A673 (cell line): ENCODE measurements around the gene TGFA. TPM values are rescaled to one million over a fixed set of nuclear protein-coding genes. Genes with fewer than 3 reads are reported as not detected.

Source experiments
- BruUV-seq: library from RNA; stranded (reverse); fragments of 400-500 nt; replicated peaks from 2 replicates; lab custom pipeline; 2021; lab: Mats Ljungman, UMichigan
- CTCF ChIA-PET: fragments of 300-600 bp; sonication (Branson Sonifier 250); formaldehyde crosslinking; loops from one replicate; lab custom pipeline; 2022; ENCODE audit warnings: antibody characterized with exemption; lab: Charles Lee
- POLR2A ChIA-PET: fragments of 300-600 bp; sonication (Branson Sonifier 250); formaldehyde crosslinking; loops from one replicate; lab custom pipeline; 2022; ENCODE audit warnings: antibody characterized with exemption; ENCODE audit not compliant: low non-redundant PET; lab: Charles Lee
- DNase-seq: peaks from one replicate; pipeline ENCODE4 v3.0.0-alpha.2; 2015; ENCODE audit warnings: low spot score
- H3K27ac ChIP-seq: fragments of 200-600 bp; sonication (generic); 2 replicates; pipeline ENCODE4 v1.5.1; 2016; ENCODE audit warnings: mixed run types, low read depth, mild to moderate bottlenecking, mixed read lengths, antibody characterized with exemption, low read length; ENCODE audit not compliant: poor library complexity, severe bottlenecking
- H3K27me3 ChIP-seq: fragments of 200-600 bp; sonication (generic); replicated peaks from 2 replicates; pipeline ENCODE4 v1.6.1; 2017; ENCODE audit warnings: mixed run types, low read depth, mild to moderate bottlenecking, mixed read lengths, antibody characterized with exemption, low read length; ENCODE audit not compliant: insufficient read depth, poor library complexity
- H3K36me3 ChIP-seq: fragments of 200-600 bp; sonication (generic); 2 replicates; pipeline ENCODE4 v1.6.1; 2016; ENCODE audit warnings: mixed run types, mild to moderate bottlenecking, mixed read lengths, antibody characterized with exemption, low read length; ENCODE audit not compliant: insufficient read depth, poor library complexity, severe bottlenecking
- H3K4me1 ChIP-seq: fragments of 200-600 bp; sonication (generic); 2 replicates; pipeline ENCODE4 v1.6.1; 2017; ENCODE audit warnings: mixed run types, mild to moderate bottlenecking, mixed read lengths, antibody characterized with exemption, low read length; ENCODE audit not compliant: insufficient read depth, poor library complexity, severe bottlenecking
- H3K4me3 ChIP-seq: fragments of 200-600 bp; sonication (generic); 2 replicates; pipeline ENCODE4 v1.5.1; 2016; ENCODE audit warnings: low read depth, mixed run types, mild to moderate bottlenecking, mixed read lengths, low read length; ENCODE audit not compliant: poor library complexity, severe bottlenecking
- H3K9me3 ChIP-seq: fragments of 200-600 bp; sonication (generic); 2 replicates; pipeline ENCODE4 v1.6.1; 2016; ENCODE audit warnings: mixed run types, low read depth, mild to moderate bottlenecking, mixed read lengths, antibody characterized with exemption, low read length; ENCODE audit not compliant: poor library complexity, severe bottlenecking
- CTCF ChIP-seq: fragments of 300-800, 200-600 bp; sonication (generic); conservative IDR thresholded peaks from 2 replicates; pipeline ENCODE4 v1.5.1; 2017; ENCODE audit warnings: low read depth, mild to moderate bottlenecking, antibody characterized with exemption, low read length, moderate library complexity, mixed read lengths
- EZH2 ChIP-seq: fragments of 200-600 bp; sonication (generic); IDR thresholded peaks from 2 replicates; pipeline ENCODE4 v1.6.1; 2017; ENCODE audit warnings: borderline replicate concordance, low read depth, mild to moderate bottlenecking, mixed read lengths, antibody characterized with exemption, low read length; ENCODE audit not compliant: poor library complexity, severe bottlenecking
- intact Hi-C: fragments of 100-400 bp; cut with micrococcal nuclease; formaldehyde crosslinking; loops from one replicate; pipeline ENCODE4 v1.10.0; 2022; ENCODE audit not compliant: unreplicated experiment
- total RNA-seq: library from RNA; stranded (reverse); gene quantifications from 2 replicates; pipeline ENCODE4 v1.2.3, GENCODE V29; 2021

The TGFA gene
- total RNA-seq, 1 experiment from 2014 or later: 0.13 TPM

DNA sequence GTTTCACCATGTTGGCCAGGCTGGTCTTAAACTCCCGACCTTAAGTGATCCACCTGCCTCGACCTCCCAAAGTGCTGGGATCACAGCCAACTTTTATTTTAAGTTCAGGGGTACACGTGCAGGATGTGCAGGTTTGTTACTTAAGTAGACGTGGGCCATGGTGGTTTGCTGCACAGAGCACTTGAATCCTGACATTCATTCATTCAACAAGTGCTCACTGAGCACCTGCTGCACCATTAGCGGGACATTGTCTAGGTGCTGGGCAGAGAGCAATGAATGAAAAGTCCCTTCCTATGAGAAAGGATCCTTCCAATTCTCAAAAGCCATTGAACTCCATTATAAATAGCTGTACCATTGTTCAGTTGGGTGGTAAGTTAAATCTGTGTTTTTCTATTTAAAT is 31.0 kb downstream of the TGFA start:
- intact Hi-C loops: no loop called here
- no peak overlapping the region for H3K27ac ChIP-seq
- no peak for TF ChIP-seq CTCF
- no peaks in the 10 kb centered on the region for H3K36me3 ChIP-seq
- peaks cover 6% of the 10 kb centered on the region for H3K27me3 ChIP-seq
- POLR2A ChIA-PET: no interaction called here
- H3K4me1 ChIP-seq: no peaks in the 10 kb centered on the region
- CTCF ChIA-PET: no interaction called here
- DNase-seq: no peak
- H3K9me3 ChIP-seq: no peaks in the 10 kb centered on the region
- H3K4me3 ChIP-seq: no peak overlapping the region
- BruUV-seq: no TSS peak

GRCh38 chr2:70520825-70521224 is 32.8 kb downstream of the TGFA start:
- BruUV-seq: no TSS peak
- no peaks in the 10 kb centered on the region for H3K4me1 ChIP-seq

GRCh38 chr2:70519453-70519852 is 34.2 kb downstream of the TGFA start:
- BruUV-seq: no TSS peak
- no peak for DNase-seq
- no peaks in the 10 kb centered on the region for H3K9me3 ChIP-seq
- intact Hi-C loops: no loop called here
- H3K4me3 ChIP-seq: no peak overlapping the region
- peaks cover 6% of the 10 kb centered on the region for H3K27me3 ChIP-seq
- no peaks in the 10 kb centered on the region for H3K36me3 ChIP-seq
- TF ChIP-seq EZH2 (no peak), CTCF (no peak)
- no peak overlapping the region for H3K27ac ChIP-seq
- ChIA-PET POLR2A (no interaction called here), CTCF (no interaction called here)
- H3K4me1 ChIP-seq: no peaks in the 10 kb centered on the region

More at GRCh38 chr2:70520825-70521224, 32.8 kb downstream of the TGFA start:
- H3K27ac ChIP-seq: no peak overlapping the region
- no peaks in the 10 kb centered on the region for H3K36me3 ChIP-seq
- H3K9me3 ChIP-seq: no peaks in the 10 kb centered on the region
- peaks cover 6% of the 10 kb centered on the region for H3K27me3 ChIP-seq
- no peak overlapping the region for H3K4me3 ChIP-seq
- POLR2A ChIA-PET: no interaction called here
- intact Hi-C loops: no loop called here
- TF ChIP-seq EZH2 (no peak), CTCF (no peak)
- CTCF ChIA-PET: no interaction called here
- no peak for DNase-seq
